Stimulated activated naive CD8-positive, alpha-beta T cell treated with anti-CD3 and anti-CD28 coated beads, Interleukin-15, Interleukin-2, amounts not matched to agents 100 ng/mL and 50 ng/mL, for 24 hours (primary cell): ENCODE measurements around the gene TAS2R14.

Experiments
- H3K27ac Mint-ChIP-seq: one replicate; pipeline ENCODE4 v1.8.0; 2021; ENCODE audit warnings: mild to moderate bottlenecking, mixed read lengths
- H3K27me3 Mint-ChIP-seq: one replicate; pipeline ENCODE4 v1.8.0; 2021; ENCODE audit warnings: mixed read lengths
- H3K36me3 Mint-ChIP-seq: one replicate; pipeline ENCODE4 v1.8.0; 2021; ENCODE audit warnings: low read depth, mixed read lengths
- H3K4me1 Mint-ChIP-seq: one replicate; pipeline ENCODE4 v1.8.0; 2021; ENCODE audit warnings: low read depth, mixed read lengths
- H3K4me3 Mint-ChIP-seq: one replicate; pipeline ENCODE4 v1.8.0; 2021; ENCODE audit warnings: mild to moderate bottlenecking, mixed read lengths
- H3K9me3 Mint-ChIP-seq: one replicate; pipeline ENCODE4 v1.8.0; 2021; ENCODE audit warnings: mixed read lengths

The TAS2R14 gene

DNA sequence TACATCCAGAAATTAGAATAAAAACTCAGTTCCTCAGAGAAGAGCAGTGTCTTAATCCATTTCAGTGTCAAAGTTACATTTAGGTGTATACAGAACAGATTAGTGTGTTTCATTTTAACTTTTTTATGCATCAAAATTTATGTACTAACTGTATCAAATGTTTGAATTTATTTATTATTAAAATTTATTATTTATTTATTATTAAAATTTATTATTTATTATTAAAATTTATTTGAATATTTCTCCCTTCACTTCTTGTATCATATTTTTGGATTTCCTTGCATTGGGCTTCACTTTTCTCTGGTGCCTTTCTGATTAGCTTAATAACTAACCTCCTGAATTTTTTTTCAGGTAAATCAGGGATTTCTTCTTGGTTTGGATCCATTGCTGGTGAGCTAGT, 2.3 kb upstream of the TAS2R14 start:
- H3K4me3 Mint-ChIP-seq = no peak overlapping the region
- no peak overlapping the region for H3K27ac Mint-ChIP-seq
- peaks cover 6% of the 10 kb centered on the region for H3K36me3 Mint-ChIP-seq
- H3K27me3 Mint-ChIP-seq = no peaks in the 10 kb centered on the region
- peaks cover 4% of the 10 kb centered on the region for H3K4me1 Mint-ChIP-seq
- H3K9me3 Mint-ChIP-seq = peaks cover 6% of the 10 kb centered on the region

DNA sequence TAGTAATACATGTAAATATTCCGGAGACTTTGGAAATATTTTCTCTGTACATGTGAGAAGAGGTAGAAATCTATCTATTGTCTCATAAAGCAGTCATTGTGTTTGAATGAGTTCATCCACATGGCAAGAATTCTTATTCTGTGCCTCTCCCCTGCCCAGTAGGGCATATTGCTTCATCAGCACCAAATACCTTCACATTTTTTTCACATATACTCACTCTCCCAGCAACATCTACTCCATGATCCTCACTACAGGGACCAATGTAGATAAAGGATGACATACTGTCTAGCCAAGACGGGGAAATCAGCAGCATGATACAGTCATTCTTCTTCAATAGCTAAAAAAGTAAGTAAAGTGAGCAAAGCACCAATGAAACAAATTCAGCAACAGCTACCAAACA, 1.3 kb upstream of the TAS2R14 start:
- Mint-ChIP-seq H3K27me3 (no peaks in the 10 kb centered on the region), H3K9me3 (peaks cover 5% of the 10 kb centered on the region), H3K4me1 (peaks cover 4% of the 10 kb centered on the region), H3K4me3 (no peak overlapping the region), H3K36me3 (peaks cover 6% of the 10 kb centered on the region), H3K27ac (no peak overlapping the region)

DNA sequence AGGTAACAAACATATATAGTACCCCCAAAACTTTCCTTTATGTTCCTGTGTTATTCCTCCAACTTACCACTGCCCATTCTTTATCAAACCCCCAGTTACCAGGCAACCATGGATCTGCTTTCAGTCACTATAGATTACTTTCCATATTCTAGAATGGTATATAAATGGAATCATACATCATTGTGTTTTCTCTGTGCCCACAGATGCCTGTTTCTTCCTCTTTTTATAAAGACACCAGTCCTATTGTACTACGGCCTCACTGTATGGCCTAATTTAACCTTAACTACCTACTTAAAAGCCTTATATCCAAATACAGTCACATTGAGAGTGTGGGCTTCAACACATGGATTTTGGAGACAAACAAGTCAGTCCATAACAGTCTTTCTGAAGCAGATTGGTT, 2.6 kb downstream of the TAS2R14 start:
- Mint-ChIP-seq H3K27ac (no peak overlapping the region), H3K9me3 (no peaks in the 10 kb centered on the region), H3K4me3 (no peak overlapping the region), H3K4me1 (no peaks in the 10 kb centered on the region), H3K36me3 (peaks cover 11% of the 10 kb centered on the region), H3K27me3 (no peaks in the 10 kb centered on the region)

DNA sequence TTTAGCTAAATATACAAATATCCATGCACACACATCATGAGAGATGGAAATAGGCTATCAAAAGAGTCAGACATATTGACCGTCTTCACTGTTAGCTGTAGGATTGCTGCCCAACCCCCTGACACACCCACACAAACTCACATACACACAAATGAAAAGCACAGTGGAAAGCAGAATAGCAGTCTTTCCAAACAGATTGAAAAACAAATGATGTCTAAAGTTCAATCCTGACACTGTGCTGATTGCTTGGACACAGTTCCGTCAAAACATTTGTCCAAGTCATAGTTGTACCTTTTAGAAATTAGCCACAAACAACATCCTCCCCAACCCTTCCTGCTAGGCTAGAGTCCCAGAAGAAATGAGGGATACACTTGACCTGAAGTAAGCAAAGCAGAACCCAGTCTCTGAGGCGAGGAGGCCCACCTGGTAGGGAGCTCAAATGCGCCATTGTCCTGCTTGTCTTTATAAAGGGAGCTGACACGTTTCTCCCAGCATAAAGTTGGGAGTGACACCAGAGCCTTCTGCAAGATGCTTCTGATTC, 10.2 kb downstream of the TAS2R14 start, which contains the start of gene PRH2:
Gene PRH2 (plus strand): TSS at position 491 of the 541 bp plus-strand sequence. CDS start 38 bp downstream, at position 529.
- H3K4me3 Mint-ChIP-seq = no peak within 1 kb of the TSS

DNA sequence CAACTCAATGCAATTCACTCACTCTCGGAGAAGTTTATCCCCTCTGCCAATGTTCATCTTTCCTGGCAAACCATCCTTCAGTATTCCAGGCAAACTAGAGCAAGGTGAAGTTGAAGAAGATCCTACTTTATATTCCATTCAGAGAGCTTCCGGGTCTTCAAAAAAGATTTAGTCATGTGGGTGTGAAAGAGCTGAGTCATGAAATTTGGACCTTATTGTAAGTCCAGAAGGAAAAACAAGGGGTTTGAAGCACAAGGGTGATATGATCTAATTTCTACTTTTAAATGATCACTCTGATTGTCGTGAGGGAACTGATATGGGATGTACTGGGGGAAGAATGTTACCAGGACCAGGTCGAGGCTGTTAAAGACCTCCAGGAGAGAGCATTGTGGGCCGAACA, 12.8 kb downstream of the TAS2R14 start:
- Mint-ChIP-seq H3K27me3 (no peaks in the 10 kb centered on the region), H3K9me3 (no peaks in the 10 kb centered on the region), H3K4me3 (no peak overlapping the region), H3K27ac (no peak overlapping the region), H3K36me3 (peaks cover 5% of the 10 kb centered on the region), H3K4me1 (no peaks in the 10 kb centered on the region)

More for the DNA sequence above, 10.2 kb downstream of the TAS2R14 start, which contains the start of gene PRH2:
- H3K36me3 Mint-ChIP-seq = peaks cover 11% of the 10 kb centered on the region
- H3K4me1 Mint-ChIP-seq = no peaks in the 10 kb centered on the region
- no peaks in the 10 kb centered on the region for H3K27me3 Mint-ChIP-seq
- no peaks in the 10 kb centered on the region for H3K9me3 Mint-ChIP-seq
- H3K27ac Mint-ChIP-seq = no peak within 1 kb of the TSS

DNA sequence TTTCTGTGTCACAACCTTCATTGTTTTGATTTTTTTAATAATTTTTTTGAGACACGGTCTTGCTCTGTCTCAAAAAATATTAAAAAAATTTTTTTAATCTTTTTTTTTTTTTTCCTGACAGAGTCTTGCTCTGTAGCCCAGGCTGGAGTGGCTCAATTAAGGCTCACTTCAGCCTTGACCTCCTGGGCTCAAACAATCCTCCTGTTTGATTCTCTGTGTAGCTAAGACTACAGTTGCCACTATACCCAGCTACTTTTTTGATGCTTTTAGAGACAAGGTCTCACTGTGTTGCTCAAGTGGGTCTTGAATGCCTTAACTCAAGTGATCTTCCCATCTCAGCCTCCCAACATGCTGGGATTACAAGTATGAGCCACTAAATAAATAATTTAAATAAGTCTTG, 19.3 kb downstream of the TAS2R14 start:
- Mint-ChIP-seq H3K27ac (no peak overlapping the region), H3K27me3 (no peaks in the 10 kb centered on the region), H3K4me3 (no peak overlapping the region), H3K9me3 (no peaks in the 10 kb centered on the region), H3K36me3 (no peaks in the 10 kb centered on the region), H3K4me1 (no peaks in the 10 kb centered on the region)

DNA sequence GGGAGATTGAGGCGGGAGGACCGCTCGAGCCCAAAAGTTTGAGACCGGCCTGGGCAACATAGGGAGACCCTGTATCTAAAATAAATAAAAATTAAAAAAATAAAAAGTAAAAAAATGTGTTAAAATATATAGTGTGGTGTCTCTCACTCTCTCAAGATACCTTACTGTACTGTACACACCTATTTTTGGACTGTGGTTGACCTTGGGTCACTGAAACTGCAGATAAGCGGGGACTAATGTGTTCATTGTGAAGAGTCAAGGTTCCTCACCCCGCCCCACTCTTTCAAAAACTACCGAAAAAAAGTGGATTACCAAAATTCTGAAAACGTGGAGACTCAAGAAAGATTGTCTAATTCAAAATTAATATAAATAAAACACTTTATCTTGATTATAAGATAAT, 28.7 kb downstream of the TAS2R14 start:
- Mint-ChIP-seq H3K27me3 (no peaks in the 10 kb centered on the region), H3K9me3 (peaks cover 13% of the 10 kb centered on the region), H3K36me3 (peaks cover 35% of the 10 kb centered on the region), H3K4me3 (no peak overlapping the region), H3K4me1 (no peaks in the 10 kb centered on the region), H3K27ac (no peak overlapping the region)

DNA sequence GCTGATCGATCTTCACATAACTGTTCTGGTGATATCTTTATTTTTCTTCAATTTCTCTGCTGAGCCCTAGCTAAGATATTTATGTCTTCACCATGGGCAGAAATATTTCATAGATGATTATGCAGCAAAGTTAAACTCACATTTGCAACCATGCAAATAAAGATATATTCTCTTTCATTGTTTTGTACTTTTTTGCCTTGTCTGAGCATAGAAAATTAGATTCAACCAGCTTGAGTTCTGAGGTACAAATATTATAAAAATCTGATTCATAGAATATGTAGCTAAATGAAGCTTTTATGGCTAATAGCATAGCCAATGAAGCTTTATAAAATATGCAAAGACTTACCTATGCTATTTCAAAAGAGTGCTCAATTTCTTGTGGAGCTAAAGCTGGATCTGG, 29.6 kb downstream of the TAS2R14 start, which contains the start of gene TAS2R13:
Gene TAS2R13 (minus strand): TSS at position 101 of the 400 bp plus-strand sequence. CDS start 264 bp downstream, outside the sequence.
- H3K9me3 Mint-ChIP-seq = peaks cover 20% of the 10 kb centered on the region
- H3K36me3 Mint-ChIP-seq = peaks cover 43% of the 10 kb centered on the region
- H3K27me3 Mint-ChIP-seq = no peaks in the 10 kb centered on the region
- no peak within 1 kb of the TSS for H3K4me3 Mint-ChIP-seq
- H3K27ac Mint-ChIP-seq = no peak within 1 kb of the TSS
- H3K4me1 Mint-ChIP-seq = no peaks in the 10 kb centered on the region

DNA sequence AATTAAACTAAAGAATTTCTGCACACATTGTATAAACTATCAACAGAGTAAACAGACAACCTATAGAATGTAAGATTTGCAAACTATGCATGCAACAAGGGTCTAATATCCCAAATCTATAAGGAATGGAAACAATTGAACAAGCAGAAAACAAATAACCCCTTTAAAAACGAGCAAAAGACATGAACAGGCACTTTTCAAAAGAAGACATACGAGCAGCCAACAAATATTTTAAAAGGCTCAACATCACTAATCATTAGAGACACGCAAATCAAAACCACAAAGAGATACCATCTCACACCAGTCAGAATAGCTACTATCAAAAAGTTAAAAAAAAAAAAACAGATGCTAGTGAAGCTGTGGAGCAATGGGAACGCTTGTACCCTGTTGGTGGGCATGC, 34.4 kb downstream of the TAS2R14 start:
- Mint-ChIP-seq H3K4me1 (no peaks in the 10 kb centered on the region), H3K4me3 (no peak overlapping the region), H3K36me3 (peaks cover 67% of the 10 kb centered on the region), H3K27ac (no peak overlapping the region), H3K9me3 (peaks cover 37% of the 10 kb centered on the region), H3K27me3 (no peaks in the 10 kb centered on the region)

DNA sequence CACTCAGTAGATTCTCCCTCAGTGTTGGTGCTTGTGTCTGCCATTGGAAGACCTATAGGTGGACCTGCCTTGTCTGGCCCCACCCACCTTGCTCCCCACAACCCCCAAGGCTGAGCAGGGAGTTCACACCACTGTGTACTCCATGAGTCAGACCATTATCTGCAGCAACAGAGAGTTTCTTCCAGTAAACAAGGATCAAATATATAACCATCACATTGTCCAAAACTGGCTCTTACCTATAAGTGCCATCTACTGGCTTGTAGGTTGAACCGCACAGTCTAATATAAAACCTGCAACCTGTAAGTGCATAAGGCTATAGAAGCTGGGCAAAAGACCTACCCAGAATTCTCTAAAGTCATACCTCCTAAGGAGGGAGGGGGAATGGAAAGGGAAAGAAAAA, 37.6 kb downstream of the TAS2R14 start:
- peaks cover 60% of the 10 kb centered on the region for H3K36me3 Mint-ChIP-seq
- no peaks in the 10 kb centered on the region for H3K4me1 Mint-ChIP-seq
- no peak overlapping the region for H3K4me3 Mint-ChIP-seq
- H3K27ac Mint-ChIP-seq = no peak overlapping the region
- peaks cover 42% of the 10 kb centered on the region for H3K9me3 Mint-ChIP-seq
- H3K27me3 Mint-ChIP-seq = no peaks in the 10 kb centered on the region

DNA sequence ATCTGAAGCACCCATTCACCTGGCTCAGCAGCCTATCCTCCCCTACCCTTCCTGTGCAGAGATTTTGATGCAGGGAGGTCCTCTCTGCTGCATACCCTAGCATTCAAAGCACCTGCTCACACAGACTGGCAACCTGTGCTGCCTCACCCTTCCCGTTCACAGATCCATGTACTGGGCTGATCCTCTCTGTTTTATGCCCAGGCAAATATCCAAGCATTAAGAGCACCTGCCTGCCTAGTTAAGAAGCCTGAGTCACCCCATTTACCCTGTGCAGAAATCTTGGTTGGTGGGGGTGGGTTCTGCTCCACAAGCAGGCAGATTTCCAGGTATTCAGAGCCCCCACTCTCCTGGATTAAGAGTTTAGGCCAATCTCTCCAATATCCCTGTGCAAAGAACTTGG, 38.1 kb downstream of the TAS2R14 start:
- H3K27ac Mint-ChIP-seq = no peak overlapping the region
- peaks cover 40% of the 10 kb centered on the region for H3K9me3 Mint-ChIP-seq
- H3K27me3 Mint-ChIP-seq = no peaks in the 10 kb centered on the region
- peaks cover 55% of the 10 kb centered on the region for H3K36me3 Mint-ChIP-seq
- H3K4me1 Mint-ChIP-seq = no peaks in the 10 kb centered on the region
- H3K4me3 Mint-ChIP-seq = no peak overlapping the region

DNA sequence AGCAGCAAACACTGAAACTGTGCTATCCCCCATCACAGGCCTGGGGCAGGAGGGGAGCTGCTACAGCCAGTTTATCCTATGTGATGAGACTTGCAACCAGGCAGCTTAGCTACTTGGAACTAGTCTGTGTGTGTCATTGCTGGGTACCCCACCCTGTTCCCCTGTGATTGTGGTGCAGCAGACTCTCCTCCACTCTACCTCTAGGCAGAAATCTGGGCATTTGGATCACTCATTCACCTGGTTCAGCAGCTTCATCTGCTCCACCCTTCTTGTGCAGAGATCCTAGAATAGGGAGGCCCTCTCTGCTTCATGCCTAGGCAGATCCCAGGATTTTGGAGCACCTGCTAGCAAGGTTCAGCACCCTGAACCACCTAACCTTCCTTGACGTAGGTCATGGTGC, 38.5 kb downstream of the TAS2R14 start:
- H3K9me3 Mint-ChIP-seq = peaks cover 36% of the 10 kb centered on the region
- H3K36me3 Mint-ChIP-seq = peaks cover 51% of the 10 kb centered on the region
- H3K27ac Mint-ChIP-seq = no peak overlapping the region
- no peaks in the 10 kb centered on the region for H3K4me1 Mint-ChIP-seq
- H3K4me3 Mint-ChIP-seq = no peak overlapping the region
- no peaks in the 10 kb centered on the region for H3K27me3 Mint-ChIP-seq

DNA sequence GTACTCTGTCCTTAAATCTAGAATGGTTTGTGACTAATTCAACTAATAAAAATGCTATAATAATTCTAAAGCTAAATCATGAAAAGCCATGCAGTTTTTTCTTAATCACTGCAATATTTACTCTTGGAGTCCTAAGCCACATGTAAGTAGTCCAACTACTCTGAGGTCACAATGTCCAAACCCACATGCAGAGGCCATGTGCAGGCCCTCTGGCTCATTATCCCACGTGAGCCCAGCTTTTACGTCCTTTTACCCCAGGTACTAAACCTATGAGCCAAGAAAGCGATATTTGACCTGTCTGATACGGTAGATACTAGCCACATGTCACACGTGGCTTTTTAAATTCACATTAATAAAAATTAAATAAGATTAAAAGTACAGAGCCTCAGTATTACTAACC, 42.2 kb downstream of the TAS2R14 start:
- no peak overlapping the region for H3K27ac Mint-ChIP-seq
- peaks cover 15% of the 10 kb centered on the region for H3K9me3 Mint-ChIP-seq
- H3K36me3 Mint-ChIP-seq = peaks cover 26% of the 10 kb centered on the region
- no peaks in the 10 kb centered on the region for H3K27me3 Mint-ChIP-seq
- no peak overlapping the region for H3K4me3 Mint-ChIP-seq
- no peaks in the 10 kb centered on the region for H3K4me1 Mint-ChIP-seq

DNA sequence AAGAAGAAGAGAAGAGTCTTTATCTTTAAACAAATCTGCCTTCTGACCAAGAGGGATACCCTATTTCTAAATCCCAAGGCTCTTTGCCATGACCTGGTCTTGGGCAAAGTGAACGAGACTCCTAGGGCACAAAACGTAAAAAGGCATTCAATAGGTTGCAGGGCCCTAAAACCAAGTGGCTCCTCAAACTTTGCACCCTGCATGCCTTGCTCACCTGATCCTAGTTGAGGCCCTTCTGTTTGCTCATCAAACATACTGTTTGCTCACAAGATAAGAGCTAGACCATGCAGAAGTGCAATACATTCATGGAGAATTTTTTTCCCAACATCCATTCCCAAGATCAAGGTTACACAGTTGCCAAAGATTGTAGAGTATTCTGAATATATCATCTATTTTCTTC, 47.1 kb downstream of the TAS2R14 start:
- H3K27ac Mint-ChIP-seq = no peak overlapping the region
- peaks cover 24% of the 10 kb centered on the region for H3K36me3 Mint-ChIP-seq
- no peaks in the 10 kb centered on the region for H3K27me3 Mint-ChIP-seq
- H3K9me3 Mint-ChIP-seq = no peaks in the 10 kb centered on the region
- no peaks in the 10 kb centered on the region for H3K4me1 Mint-ChIP-seq
- H3K4me3 Mint-ChIP-seq = no peak overlapping the region

DNA sequence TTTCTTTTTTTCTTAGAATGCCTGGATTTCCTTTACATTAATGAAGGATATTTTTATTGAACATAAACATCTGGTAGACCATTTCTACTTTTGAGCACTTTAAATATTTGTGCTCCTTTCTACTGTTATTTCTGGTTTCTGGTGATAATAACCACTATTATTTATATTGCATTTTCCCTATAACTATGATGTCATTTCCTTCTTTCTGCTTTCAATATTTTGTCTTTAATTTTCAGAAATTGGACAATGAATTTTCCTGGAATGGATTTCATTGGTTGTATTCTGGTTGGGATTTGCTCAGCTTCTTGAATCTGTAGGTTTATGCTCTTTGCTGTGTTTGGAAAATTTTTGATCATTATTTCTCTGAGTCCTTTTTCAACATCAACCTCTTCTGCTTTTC, 49.8 kb downstream of the TAS2R14 start:
- Mint-ChIP-seq H3K27ac (no peak overlapping the region), H3K4me3 (no peak overlapping the region), H3K27me3 (no peaks in the 10 kb centered on the region), H3K4me1 (no peaks in the 10 kb centered on the region), H3K36me3 (peaks cover 18% of the 10 kb centered on the region), H3K9me3 (no peaks in the 10 kb centered on the region)
